ENCODE measurements around the gene FAM170A. TPM values are rescaled to one million over a fixed set of nuclear protein-coding genes. Genes with fewer than 3 reads are reported as not detected.

FAM170A gene
- not detected in 2 replicates for total RNA-seq

- H3K4me3 ChIP-seq (ENCODE audit: low read depth, low read length), result no peak within 1 kb of the TSS
- DNase-seq (ENCODE audit: low read depth), result no peak
- no peak for TF ChIP-seq CTCF (conservative IDR thresholded peaks at IDR 0.05; ENCODE audit: low read depth, low read length)
Observed at GRCh38 chr5:119629339-119629738, at the start of gene FAM170A. Gene FAM170A (plus strand): TSS chr5:119629558. CDS start chr5:119629769, 211 bp downstream.

GRCh38 chr5:119582987-119583386 lies 46.4 kb upstream of the FAM170A start:
- no peak for DNase-seq (ENCODE audit: low read depth)
- peak; percentile 16 for TF ChIP-seq CTCF (conservative IDR thresholded peaks at IDR 0.05; ENCODE audit: low read depth, low read length)
- H3K4me3 ChIP-seq (ENCODE audit: low read depth, low read length), result no peak overlapping the region

GRCh38 chr5:119583684-119584083 lies 45.7 kb upstream of the FAM170A start:
- no peak for DNase-seq (ENCODE audit: low read depth)
- H3K4me3 ChIP-seq (ENCODE audit: low read depth, low read length), result no peak overlapping the region
- no peak for TF ChIP-seq CTCF (conservative IDR thresholded peaks at IDR 0.05; ENCODE audit: low read depth, low read length)

- no peak for DNase-seq (ENCODE audit: low read depth)
Observed at GRCh38 chr5:119596046-119596445, 33.3 kb upstream of the FAM170A start.

GRCh38 chr5:119597728-119598298 lies 31.5 kb upstream of the FAM170A start:
- H3K4me3 ChIP-seq (ENCODE audit: low read depth, low read length), result no peak overlapping the region
- no peak for DNase-seq (ENCODE audit: low read depth)
- no peak for TF ChIP-seq CTCF (conservative IDR thresholded peaks at IDR 0.05; ENCODE audit: low read depth, low read length)

More at GRCh38 chr5:119596046-119596445, 33.3 kb upstream of the FAM170A start:
- no peak overlapping the region for H3K4me3 ChIP-seq (ENCODE audit: low read depth, low read length)
- TF ChIP-seq CTCF (conservative IDR thresholded peaks at IDR 0.05; ENCODE audit: low read depth, low read length), result no peak

- H3K4me3 ChIP-seq (ENCODE audit: low read depth, low read length), result no peak overlapping the region
- no peak for DNase-seq (ENCODE audit: low read depth)
- TF ChIP-seq CTCF (conservative IDR thresholded peaks at IDR 0.05; ENCODE audit: low read depth, low read length), result no peak
Observed at GRCh38 chr5:119613937-119614336, 15.4 kb upstream of the FAM170A start.

GRCh38 chr5:119614838-119615237 lies 14.5 kb upstream of the FAM170A start:
- no peak for TF ChIP-seq CTCF (conservative IDR thresholded peaks at IDR 0.05; ENCODE audit: low read depth, low read length)
- no peak for DNase-seq (ENCODE audit: low read depth)
- no peak overlapping the region for H3K4me3 ChIP-seq (ENCODE audit: low read depth, low read length)
